Measurements from ENCODE around the gene RBL2. TPM values are rescaled to one million over a fixed set of nuclear protein-coding genes. Genes with fewer than 3 reads are reported as not detected.

The RBL2 gene
- total and polyA plus RNA-seq, 9 of the 15 experiments (the other 6 are each of a cell fraction or from before 2014, with no cell fraction given): 7.8 to 76.3 (median 28.5) TPM

- no peak for TF ChIP-seq CUX1 (CRISPR knock-in tag; IDR thresholded peaks at IDR 0.05)
- TF ChIP-seq USF2 (CRISPR knock-in tag; IDR thresholded peaks at IDR 0.05): no peak
- TF ChIP-seq PPARD (CRISPR knock-in tag; IDR thresholded peaks at IDR 0.05): no peak
- no peak for TF ChIP-seq CSDE1 (IDR thresholded peaks at IDR 0.05)
- no peak for TF ChIP-seq CREBBP (IDR thresholded peaks at IDR 0.05; ENCODE audit: low read depth, low read length)
- no peak for TF ChIP-seq MTA2 (IDR thresholded peaks at IDR 0.05; ENCODE audit: low read depth)
- no peak for TF ChIP-seq TRIM28 (IDR thresholded peaks at IDR 0.05)
- no peak for TF ChIP-seq RNF2 (IDR thresholded peaks at IDR 0.05)
- no peak for TF ChIP-seq RBM39 (optimal IDR thresholded peaks at IDR 0.05; ENCODE audit: low read depth, low read length)
- TF ChIP-seq DEAF1 (CRISPR knock-in tag; IDR thresholded peaks at IDR 0.05): no peak
- no peak for TF ChIP-seq ZBTB40 (IDR thresholded peaks at IDR 0.05)
- TF ChIP-seq ZBTB40 (CRISPR knock-in tag; IDR thresholded peaks at IDR 0.05): no peak
These were observed at the start of gene RBL2 (continued) for GRCh38 chr16:53434377-53435065.
